Nephron progenitor cell (in vitro differentiated cells): ENCODE measurements around the gene GRIK2.

Source experiments
- DNase-seq: peaks from one replicate; pipeline ENCODE4 v3.0.0; 2021
- H3K27ac Mint-ChIP-seq: 2 replicates; pipeline ENCODE4 v1.8.0; 2021; ENCODE audit warnings: mild to moderate bottlenecking, moderate library complexity, mixed read lengths
- H3K27me3 Mint-ChIP-seq: 2 replicates; pipeline ENCODE4 v1.8.0; 2021; ENCODE audit warnings: mild to moderate bottlenecking, low read depth, mixed read lengths; ENCODE audit not compliant: poor library complexity
- H3K36me3 Mint-ChIP-seq: 2 replicates; pipeline ENCODE4 v1.8.0; 2021; ENCODE audit warnings: low read depth, mixed read lengths
- H3K4me1 Mint-ChIP-seq: 2 replicates; pipeline ENCODE4 v1.8.0; 2021; ENCODE audit warnings: mixed read lengths
- H3K4me3 Mint-ChIP-seq: 2 replicates; pipeline ENCODE4 v1.8.0; 2021; ENCODE audit warnings: mild to moderate bottlenecking, moderate library complexity, mixed read lengths
- H3K9me3 Mint-ChIP-seq: 2 replicates; pipeline ENCODE4 v1.8.0; 2021; ENCODE audit warnings: mild to moderate bottlenecking, moderate library complexity, mixed read lengths
- TF ChIP-seq, protein P1 (sequence below): fragments of 200-600 bp; sonication (generic); IDR thresholded peaks from 2 replicates; pipeline ENCODE4 v1.5.0; 2021; ENCODE audit warnings: antibody characterized with exemption

The GRIK2 gene

DNA sequence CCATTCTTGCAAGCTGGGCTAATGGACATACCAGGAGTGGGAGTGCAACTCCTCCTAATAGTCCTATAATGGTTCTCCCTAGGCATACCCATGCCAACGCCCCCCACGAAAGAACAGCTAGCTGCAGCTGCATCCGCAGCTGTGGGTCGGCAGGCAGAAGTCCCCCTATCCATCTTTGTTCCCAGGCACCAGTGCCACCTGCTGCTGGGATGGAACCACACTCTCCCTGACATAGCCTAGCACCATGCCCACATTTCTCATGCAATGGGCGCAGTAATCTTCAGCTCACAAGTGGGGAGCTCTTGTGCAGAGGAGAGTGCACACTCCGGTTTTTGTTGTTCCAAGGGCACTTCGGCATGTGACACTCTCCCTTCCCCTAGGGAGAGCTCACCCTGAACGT lies 567.8 kb downstream of the GRIK2 start:
- TF ChIP-seq, protein P1, sequence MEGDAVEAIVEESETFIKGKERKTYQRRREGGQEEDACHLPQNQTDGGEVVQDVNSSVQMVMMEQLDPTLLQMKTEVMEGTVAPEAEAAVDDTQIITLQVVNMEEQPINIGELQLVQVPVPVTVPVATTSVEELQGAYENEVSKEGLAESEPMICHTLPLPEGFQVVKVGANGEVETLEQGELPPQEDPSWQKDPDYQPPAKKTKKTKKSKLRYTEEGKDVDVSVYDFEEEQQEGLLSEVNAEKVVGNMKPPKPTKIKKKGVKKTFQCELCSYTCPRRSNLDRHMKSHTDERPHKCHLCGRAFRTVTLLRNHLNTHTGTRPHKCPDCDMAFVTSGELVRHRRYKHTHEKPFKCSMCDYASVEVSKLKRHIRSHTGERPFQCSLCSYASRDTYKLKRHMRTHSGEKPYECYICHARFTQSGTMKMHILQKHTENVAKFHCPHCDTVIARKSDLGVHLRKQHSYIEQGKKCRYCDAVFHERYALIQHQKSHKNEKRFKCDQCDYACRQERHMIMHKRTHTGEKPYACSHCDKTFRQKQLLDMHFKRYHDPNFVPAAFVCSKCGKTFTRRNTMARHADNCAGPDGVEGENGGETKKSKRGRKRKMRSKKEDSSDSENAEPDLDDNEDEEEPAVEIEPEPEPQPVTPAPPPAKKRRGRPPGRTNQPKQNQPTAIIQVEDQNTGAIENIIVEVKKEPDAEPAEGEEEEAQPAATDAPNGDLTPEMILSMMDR = no peak
- H3K4me1 Mint-ChIP-seq = no peaks in the 10 kb centered on the region
- H3K9me3 Mint-ChIP-seq = no peaks in the 10 kb centered on the region
- no peak overlapping the region for H3K27ac Mint-ChIP-seq
- H3K36me3 Mint-ChIP-seq = no peaks in the 10 kb centered on the region
- H3K27me3 Mint-ChIP-seq = no peaks in the 10 kb centered on the region
- no peak overlapping the region for H3K4me3 Mint-ChIP-seq
- DNase-seq = peak; percentile 1

- TF ChIP-seq, protein P1 = no peak
- H3K9me3 Mint-ChIP-seq = no peaks in the 10 kb centered on the region
- H3K27me3 Mint-ChIP-seq = no peaks in the 10 kb centered on the region
- H3K36me3 Mint-ChIP-seq = no peaks in the 10 kb centered on the region
- no peaks in the 10 kb centered on the region for H3K4me1 Mint-ChIP-seq
- DNase-seq = no peak
- H3K4me3 Mint-ChIP-seq = no peak overlapping the region
- no peak overlapping the region for H3K27ac Mint-ChIP-seq
These were observed 587.4 kb downstream of the GRIK2 start for GRCh38 chr6:101980924-101981323.

DNA sequence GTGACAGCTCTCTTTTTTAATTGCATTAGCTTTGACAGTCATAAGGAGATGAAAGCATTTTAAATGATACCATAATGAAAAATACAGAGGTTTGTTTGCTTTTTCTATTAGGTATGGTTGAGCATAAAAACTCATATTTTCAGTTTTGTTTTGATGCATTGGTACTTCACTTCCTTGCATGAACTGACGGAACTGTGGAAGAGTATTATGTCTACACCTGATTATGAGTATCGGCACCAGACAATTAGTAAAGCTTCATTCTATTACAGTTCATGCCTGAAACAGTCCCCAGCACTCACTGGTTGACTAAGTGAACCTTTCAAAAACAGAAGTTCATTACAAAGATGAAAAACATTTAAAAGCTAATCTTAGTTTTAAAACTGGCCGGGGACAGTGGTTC lies 593.0 kb downstream of the GRIK2 start:
- no peaks in the 10 kb centered on the region for H3K36me3 Mint-ChIP-seq
- TF ChIP-seq, protein P1 = no peak
- DNase-seq = no peak
- H3K27me3 Mint-ChIP-seq = no peaks in the 10 kb centered on the region
- no peaks in the 10 kb centered on the region for H3K4me1 Mint-ChIP-seq
- no peak overlapping the region for H3K4me3 Mint-ChIP-seq
- H3K27ac Mint-ChIP-seq = no peak overlapping the region
- H3K9me3 Mint-ChIP-seq = no peaks in the 10 kb centered on the region

DNA sequence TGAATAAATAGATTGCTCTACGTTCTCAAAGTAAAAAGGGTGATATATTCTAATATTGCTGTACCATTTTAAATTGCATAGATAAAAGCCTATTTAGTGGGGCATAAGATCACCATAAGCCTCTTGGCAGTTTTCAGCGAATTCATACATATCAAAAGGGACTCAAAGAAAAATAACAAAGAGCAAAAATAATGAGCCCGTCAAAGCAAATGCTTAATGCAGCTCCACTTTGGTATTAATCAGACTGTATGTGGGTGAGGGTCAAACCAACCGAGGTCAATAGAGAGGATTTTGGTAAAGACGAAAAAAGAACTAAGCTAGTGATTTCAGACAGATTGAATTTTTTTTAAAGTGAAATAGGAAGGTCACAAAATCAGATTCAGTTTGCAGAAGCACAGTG lies 598.8 kb downstream of the GRIK2 start:
- no peak for DNase-seq
- no peaks in the 10 kb centered on the region for H3K4me1 Mint-ChIP-seq
- H3K36me3 Mint-ChIP-seq = no peaks in the 10 kb centered on the region
- TF ChIP-seq, protein P1 = no peak
- H3K4me3 Mint-ChIP-seq = no peak overlapping the region
- H3K27ac Mint-ChIP-seq = no peak overlapping the region
- H3K27me3 Mint-ChIP-seq = no peaks in the 10 kb centered on the region
- H3K9me3 Mint-ChIP-seq = no peaks in the 10 kb centered on the region

DNA sequence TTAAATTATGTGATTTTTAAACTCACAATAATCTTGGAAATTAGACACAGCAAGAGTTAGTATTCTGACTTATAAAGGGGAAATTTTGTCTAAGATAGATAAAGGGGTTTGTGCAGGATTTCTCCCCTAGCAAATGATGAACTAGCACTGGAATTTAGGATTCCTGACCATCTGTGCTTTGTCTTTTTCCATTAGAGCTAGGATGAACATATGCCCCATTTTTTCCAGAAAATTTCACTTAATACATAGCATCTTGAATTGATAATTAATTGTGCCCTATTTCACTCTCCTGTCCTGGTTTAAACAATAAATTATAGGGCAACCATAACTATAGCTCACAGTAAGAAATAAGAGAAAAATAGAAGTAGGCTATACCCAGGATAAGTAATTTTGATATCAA lies 601.0 kb downstream of the GRIK2 start:
- H3K9me3 Mint-ChIP-seq = no peaks in the 10 kb centered on the region
- H3K4me3 Mint-ChIP-seq = no peak overlapping the region
- H3K4me1 Mint-ChIP-seq = no peaks in the 10 kb centered on the region
- TF ChIP-seq, protein P1 = no peak
- no peaks in the 10 kb centered on the region for H3K27me3 Mint-ChIP-seq
- H3K27ac Mint-ChIP-seq = no peak overlapping the region
- no peak for DNase-seq
- no peaks in the 10 kb centered on the region for H3K36me3 Mint-ChIP-seq

DNA sequence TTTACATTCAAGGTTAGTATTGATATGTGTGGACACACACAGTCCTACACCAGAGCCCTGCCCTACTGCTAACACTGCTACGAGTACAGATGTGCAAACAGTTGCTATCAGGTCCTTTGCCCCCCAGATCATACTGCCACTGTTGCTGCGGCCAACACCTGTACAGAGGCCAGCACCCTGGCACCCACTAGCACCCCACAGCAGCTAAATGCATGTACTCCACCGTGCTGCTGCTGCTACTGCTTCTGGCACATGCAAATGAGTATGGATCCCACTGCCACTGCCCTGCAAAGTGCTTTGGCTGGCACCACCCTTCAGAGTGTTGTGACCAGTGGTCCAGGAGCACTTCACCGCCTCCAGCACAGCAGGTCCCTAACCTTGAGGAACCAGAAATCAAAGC lies 621.9 kb downstream of the GRIK2 start:
- Mint-ChIP-seq H3K36me3 (no peaks in the 10 kb centered on the region), H3K27ac (no peak overlapping the region), H3K4me1 (no peaks in the 10 kb centered on the region), H3K4me3 (no peak overlapping the region), H3K27me3 (no peaks in the 10 kb centered on the region), H3K9me3 (peaks cover 4% of the 10 kb centered on the region)
- no peak for DNase-seq
- TF ChIP-seq, protein P1 = no peak
